Small intestine (tissue), 7 donors: ENCODE measurements around the gene IFRD2. TPM values are rescaled to one million over a fixed set of nuclear protein-coding genes. Genes with fewer than 3 reads are reported as not detected.

Experiments used
- DNase-seq, 2 donors: peaks; one replicate each; pipeline versions ENCODE4 v3.0.0 to v3.0.0-alpha.2; 2013
- FAIRE-seq: peaks from 2 replicates; lab custom pipeline; 2012; peaks lifted over from hg19 to GRCh38; lab: Jason Lieb, UNC
- H3K27ac ChIP-seq, 3 donors: one replicate each; pipeline ENCODE4 v1.5.1; 2013; ENCODE audit warnings: low read length in 2 of 3, mild to moderate bottlenecking in 2 of 3, control low read depth in 1 of 3, inconsistent platforms in 1 of 3, low read depth in 1 of 3, moderate library complexity in 1 of 3
- H3K27me3 ChIP-seq, 3 donors: one replicate each; pipeline ENCODE4 v1.6.1; 2013; ENCODE audit warnings: low read length in 3 of 3, inconsistent platforms in 1 of 3; ENCODE audit not compliant: control insufficient read depth in 3 of 3, insufficient read depth in 3 of 3
- H3K36me3 ChIP-seq, 3 donors: one replicate each; pipeline ENCODE4 v1.6.1; 2013; ENCODE audit warnings: low read length in 3 of 3, inconsistent platforms in 1 of 3, low read depth in 1 of 3, mild to moderate bottlenecking in 1 of 3, moderate library complexity in 1 of 3; ENCODE audit not compliant: control insufficient read depth in 3 of 3, insufficient read depth in 2 of 3
- H3K4me1 ChIP-seq, 3 donors: one replicate each; pipeline ENCODE4 v1.6.1; 2013; ENCODE audit warnings: low read length in 2 of 3, inconsistent platforms in 1 of 3, low read depth in 1 of 3, mild to moderate bottlenecking in 1 of 3, moderate library complexity in 1 of 3; ENCODE audit not compliant: control insufficient read depth in 3 of 3, insufficient read depth in 2 of 3
- H3K4me3 ChIP-seq, 3 donors: one replicate each; pipeline ENCODE4 v1.5.1; 2013; ENCODE audit warnings: low read length in 3 of 3, control low read depth in 1 of 3, inconsistent platforms in 1 of 3, low read depth in 1 of 3, mild to moderate bottlenecking in 1 of 3, moderate library complexity in 1 of 3
- H3K9me3 ChIP-seq, 2 donors: one replicate each; pipeline ENCODE4 v1.6.1; 2013; ENCODE audit warnings: low read depth in 1 of 2, low read length in 1 of 2; ENCODE audit not compliant: control insufficient read depth in 2 of 2, insufficient read depth in 1 of 2
- WGBS, 3 donors: extraction: QIAGEN DNeasy Blood & Tissue Kit; methylation state at CpG; one replicate each; pipeline ENCODE4 v1.1.7; 2013; 5-methylcytosine and 5-hydroxymethylcytosine counted together
- polyA plus RNA-seq, 4 donors: library from polyadenylated mRNA; stranded (reverse) in 3 of 4; unstranded in 1 of 4; fragments of 200-250 nt in 3 of 4; fragments of 120-200 nt in 1 of 4; gene quantifications; one replicate each; pipeline versions ENCODE4 v1.2.1 to v1.2.3, GENCODE V29; 2013
- donor health status: healthy with polysubstance abuse.
- donor health status: control.
- donor health status: control.
- donor health status: Bipolar disorder and iron deficiency.
- donor health status: healthy.

IFRD2 gene
- polyA plus RNA-seq, 4 donors, result 46.3 to 93.4 (median 71.0) TPM

DNA sequence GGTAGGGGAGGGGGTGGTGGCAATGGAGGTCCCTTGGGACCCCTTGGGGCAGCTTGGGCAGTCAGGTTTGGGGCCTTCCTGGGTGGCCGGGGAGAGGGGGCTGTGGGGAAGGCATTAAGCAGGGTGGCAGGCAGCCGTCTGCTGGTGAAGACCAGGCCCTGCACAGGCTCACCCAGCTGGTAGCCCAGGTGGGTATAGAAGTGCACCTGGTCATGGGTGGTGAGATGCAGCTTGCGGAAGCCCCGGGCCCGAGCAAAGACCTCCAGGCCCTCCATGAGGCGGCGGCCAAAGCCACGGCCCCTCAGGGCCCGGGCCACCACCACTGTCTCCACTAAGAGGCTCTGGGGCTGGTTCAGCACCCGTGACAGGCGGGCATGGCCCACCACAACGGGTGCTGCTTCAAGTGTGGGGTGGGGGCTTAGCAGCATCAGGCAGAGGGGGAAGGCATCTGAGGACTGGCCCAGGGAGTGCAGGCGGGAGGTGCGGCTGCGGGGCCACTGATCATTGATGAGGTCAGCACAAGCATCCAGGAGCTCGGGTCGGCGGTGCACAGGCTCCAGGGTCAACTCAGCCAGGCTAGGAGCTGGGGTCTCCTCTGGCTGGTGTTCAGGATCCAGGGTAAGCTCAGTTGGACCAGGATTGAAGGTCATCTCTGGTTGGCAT is 4.6 kb upstream of the IFRD2 start:
- FAIRE-seq (no peak), DNase-seq (no peak)
- H3K27ac ChIP-seq, result no peak overlapping the region
- H3K36me3 ChIP-seq, result peaks cover 0 to 22% (median 0%) of the 10 kb centered on the region in 3 donors
- H3K4me3 ChIP-seq, result no peak overlapping the region
- peaks cover 7 to 36% (median 9%) of the 10 kb centered on the region in 3 donors for H3K4me1 ChIP-seq
- no peaks in the 10 kb centered on the region for H3K27me3 ChIP-seq
- no peaks in the 10 kb centered on the region for H3K9me3 ChIP-seq
- WGBS, 3 donors, result 93 to 95% (median 94%) methylated on average over 18 of the region's 18 CpGs

DNA sequence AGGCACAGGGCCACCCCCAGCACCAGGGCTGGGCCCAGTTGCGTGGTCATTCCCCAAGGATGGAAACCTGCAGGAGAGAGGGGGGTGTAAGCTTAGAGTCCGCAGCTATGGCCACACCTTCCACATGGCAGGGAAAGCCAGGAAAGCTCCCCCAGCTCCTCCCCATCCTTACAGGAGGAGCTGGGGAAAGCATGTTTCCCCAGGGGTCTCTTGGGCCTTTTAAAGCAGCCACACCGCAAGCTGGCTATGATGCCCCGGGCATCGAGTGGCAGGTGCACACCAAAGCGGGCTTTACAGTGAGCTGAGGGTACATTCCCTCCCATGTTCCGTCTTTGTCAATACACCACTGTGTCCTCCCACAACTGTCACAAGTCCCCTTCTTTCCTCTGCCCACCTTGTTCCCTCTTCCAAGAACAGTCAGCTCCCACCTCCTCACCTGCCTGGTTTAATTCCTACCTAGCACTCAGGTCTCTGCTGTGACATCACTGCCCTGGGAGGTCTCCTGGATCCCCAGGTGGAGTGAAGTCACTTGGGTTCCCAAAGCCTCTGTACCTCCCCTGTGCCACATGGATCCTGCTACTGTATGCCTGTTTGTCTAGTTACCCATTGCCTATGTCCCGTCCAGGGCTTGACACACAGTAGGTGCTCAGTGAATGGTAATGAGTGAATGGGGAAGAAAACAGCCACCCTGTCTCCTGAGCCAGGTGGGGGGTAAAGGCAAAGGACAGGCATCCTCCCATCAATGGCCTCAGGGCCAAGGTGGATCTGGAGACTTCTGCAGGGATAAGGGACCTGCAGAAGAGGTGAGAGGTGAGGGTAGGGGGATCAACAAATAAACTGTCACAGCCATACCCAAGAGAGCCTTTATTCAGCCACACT is 3.6 kb upstream of the IFRD2 start:
- peaks cover 5 to 43% (median 9%) of the 10 kb centered on the region in 3 donors for H3K4me1 ChIP-seq
- no peak overlapping the region for H3K4me3 ChIP-seq
- H3K27me3 ChIP-seq, result no peaks in the 10 kb centered on the region
- H3K9me3 ChIP-seq, result no peaks in the 10 kb centered on the region
- DNase-seq (no peak), FAIRE-seq (no peak)
- H3K27ac ChIP-seq, result no peak overlapping the region
- peaks cover 0 to 24% (median 0%) of the 10 kb centered on the region in 3 donors for H3K36me3 ChIP-seq
- WGBS, 3 donors, result 87 to 92% (median 89%) methylated on average over 8 of the region's 8 CpGs

DNA sequence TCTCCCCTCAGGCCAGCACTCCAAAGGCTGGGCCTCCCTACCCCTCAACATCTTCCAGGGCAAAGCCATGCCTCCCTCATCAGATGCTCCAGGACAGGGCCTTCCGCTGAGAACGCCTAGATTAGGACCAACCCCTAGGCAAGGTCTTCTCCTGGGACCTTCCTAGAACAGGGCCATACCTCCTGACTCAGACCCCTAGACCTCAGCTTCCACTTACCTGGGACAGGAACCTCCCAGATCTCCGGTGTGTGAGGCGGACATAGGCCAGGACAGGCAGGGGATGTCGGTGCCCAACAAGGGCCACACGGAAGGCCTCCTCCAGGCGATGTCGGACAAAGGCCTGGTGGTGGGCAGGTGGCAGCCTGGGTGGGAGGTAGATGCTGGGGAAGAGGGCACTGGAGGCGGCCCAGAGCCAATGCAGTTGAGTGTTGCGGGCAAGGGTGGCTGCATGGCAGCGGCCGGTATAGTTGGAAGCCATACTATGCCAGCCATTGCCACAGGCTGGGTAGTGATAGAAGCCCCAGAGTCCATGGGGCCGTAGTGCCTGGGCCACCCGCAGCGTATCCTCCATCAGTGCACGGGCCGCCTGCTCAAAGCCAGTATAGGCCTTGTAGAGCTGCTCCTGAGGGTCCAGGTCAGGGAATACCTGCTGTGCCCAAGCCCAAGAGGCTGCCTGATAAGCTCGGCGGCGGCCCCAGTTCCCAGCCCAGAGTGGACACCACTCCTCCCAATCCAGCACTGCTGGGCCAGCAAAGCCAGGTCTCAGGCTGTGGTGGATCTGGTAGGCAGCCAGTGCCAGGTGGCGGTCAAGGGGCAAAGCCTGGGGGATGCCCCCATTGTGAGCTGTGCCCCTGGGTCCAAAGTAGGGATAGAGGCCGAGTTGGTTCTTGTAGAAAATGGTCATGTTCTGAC is 2.5 kb upstream of the IFRD2 start:
- FAIRE-seq (no peak), DNase-seq (no peak)

DNA sequence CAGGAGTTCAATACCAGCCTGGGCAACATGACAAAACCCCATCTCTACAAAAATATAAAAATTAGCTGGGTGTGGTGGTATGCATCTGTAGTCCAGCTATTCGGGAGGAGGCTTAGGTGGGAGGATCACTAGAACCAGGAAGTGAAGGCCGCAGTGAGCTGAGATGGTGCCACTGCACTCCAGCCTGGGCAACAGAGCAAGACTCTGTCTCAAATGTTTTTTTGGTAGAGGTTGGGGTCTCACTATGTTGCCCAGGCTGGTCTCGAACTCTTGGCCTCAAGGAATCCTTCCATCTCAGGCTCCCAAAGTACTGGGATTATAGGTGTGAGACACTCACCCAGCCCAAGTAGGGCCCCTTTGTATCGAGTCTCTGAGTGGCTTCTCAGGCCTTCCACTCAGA is 1.9 kb upstream of the IFRD2 start:
- DNase-seq (no peak), FAIRE-seq (no peak)
- H3K27ac ChIP-seq, result no peak overlapping the region
- H3K4me3 ChIP-seq, result no peak overlapping the region
- WGBS, 3 donors, result 84 to 91% (median 88%) methylated on average over 4 of the region's 4 CpGs
- H3K9me3 ChIP-seq, result no peaks in the 10 kb centered on the region
- H3K4me1 ChIP-seq, result peaks cover 0 to 37% (median 5%) of the 10 kb centered on the region in 3 donors
- peaks cover 0 to 41% (median 0%) of the 10 kb centered on the region in 3 donors for H3K36me3 ChIP-seq
- no peaks in the 10 kb centered on the region for H3K27me3 ChIP-seq

More for the DNA sequence above, 2.5 kb upstream of the IFRD2 start:
- H3K27ac ChIP-seq, result no peak overlapping the region
- peaks cover 0 to 34% (median 0%) of the 10 kb centered on the region in 3 donors for H3K36me3 ChIP-seq
- peaks cover 0 to 38% (median 5%) of the 10 kb centered on the region in 3 donors for H3K4me1 ChIP-seq
- WGBS, 3 donors, result 92 to 94% (median 92%) methylated on average over 22 of the region's 22 CpGs
- no peak overlapping the region for H3K4me3 ChIP-seq
- H3K27me3 ChIP-seq, result no peaks in the 10 kb centered on the region
- no peaks in the 10 kb centered on the region for H3K9me3 ChIP-seq

DNA sequence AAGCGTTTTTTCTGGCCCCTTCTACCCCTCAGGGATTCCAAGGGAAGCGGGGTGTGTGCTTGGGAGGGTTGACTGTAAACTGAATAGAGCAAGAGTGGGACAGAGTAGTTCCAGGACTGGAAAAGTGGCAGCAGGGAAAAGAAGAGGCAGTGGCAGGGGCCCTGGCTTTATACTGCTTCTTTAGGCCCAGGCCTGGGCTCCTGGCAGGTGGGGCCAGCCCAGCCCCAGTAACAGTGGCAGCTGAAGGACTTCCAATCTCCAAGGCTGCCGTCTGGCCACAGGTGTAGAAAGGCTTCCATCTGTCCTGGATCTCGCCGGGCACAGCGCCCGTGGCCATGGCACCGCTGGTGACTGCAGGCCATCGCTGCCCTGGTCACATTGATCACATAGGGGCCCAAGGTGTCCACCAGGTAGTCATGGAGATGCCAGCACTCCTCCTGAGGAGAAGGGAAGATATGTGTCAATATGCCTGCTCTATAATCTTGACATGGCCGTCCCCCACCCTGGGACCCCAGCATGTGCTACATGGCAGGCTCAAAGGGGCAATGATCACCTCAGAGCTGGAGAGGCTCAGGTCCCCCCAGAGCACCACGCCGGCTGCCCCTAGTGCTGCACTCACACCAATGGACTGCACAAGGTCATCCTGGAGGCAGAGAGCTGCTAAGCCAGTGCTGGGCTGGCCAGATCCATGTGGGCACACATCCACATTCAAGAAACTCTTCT is 1.0 kb upstream of the IFRD2 start:
- no peak for DNase-seq
- no peak for FAIRE-seq
- H3K4me1 ChIP-seq, result peaks cover 0 to 29% (median 0%) of the 10 kb centered on the region in 3 donors
- H3K36me3 ChIP-seq, result peaks cover 0 to 50% (median 0%) of the 10 kb centered on the region in 3 donors
- peak overlapping the region in 2 of 3 donors; percentile 71 for H3K27ac ChIP-seq
- WGBS, 3 donors, result 77 to 82% (median 81%) methylated on average over 12 of the region's 12 CpGs
- H3K9me3 ChIP-seq, result no peaks in the 10 kb centered on the region
- no peak overlapping the region for H3K4me3 ChIP-seq
- no peaks in the 10 kb centered on the region for H3K27me3 ChIP-seq

DNA sequence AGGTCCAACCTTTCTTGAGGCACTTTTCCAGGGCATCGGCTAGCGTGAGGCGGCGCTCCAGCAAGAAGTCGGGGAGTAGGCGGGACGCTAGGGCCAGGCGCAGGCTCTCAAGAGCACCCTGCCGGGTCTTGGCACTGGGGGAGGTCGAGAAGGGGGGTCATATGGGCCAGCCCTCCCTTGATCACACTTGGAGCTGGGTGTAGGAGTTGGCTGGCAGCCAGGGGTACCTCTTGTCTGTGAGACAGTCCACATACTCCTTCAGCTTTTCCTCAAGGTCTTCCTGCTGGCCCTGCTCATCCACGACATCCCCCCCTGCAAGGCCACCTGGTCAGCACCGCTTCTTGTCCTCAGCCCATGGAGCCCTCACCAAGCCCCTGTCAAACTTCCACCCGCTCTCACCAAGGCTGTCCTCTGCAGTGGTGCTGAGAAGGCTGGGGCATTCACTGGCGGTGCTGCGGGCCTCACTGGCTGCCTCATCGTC is 2.0 kb downstream of the IFRD2 start:
- no peak for FAIRE-seq
- H3K4me3 ChIP-seq, result no peak overlapping the region

DNA sequence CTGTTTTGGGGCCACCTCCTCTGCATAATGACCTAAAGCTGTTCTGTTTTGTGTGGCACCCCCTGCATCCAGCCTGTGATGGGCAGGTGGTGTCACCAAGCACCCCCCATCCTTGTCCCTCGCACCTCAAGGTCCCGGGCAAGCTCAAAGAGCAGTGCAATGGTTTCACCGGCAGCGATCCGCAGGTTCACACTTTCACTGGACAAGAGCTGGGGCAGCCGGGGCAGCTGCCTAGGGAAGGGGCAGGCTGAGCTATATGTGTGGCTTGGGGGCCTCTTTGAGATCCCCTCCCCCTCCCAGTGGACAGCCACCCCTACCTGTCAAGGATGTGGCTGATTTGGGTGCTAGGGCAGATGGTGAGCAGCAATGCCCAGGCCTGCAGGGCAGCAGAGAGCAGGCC is 3.1 kb downstream of the IFRD2 start:
- Histone ChIP-seq H3K27ac (no peak overlapping the region), H3K27me3 (no peaks in the 10 kb centered on the region), H3K36me3 (peaks cover 3 to 51% (median 8%) of the 10 kb centered on the region in 3 donors), H3K4me3 (no peak overlapping the region), H3K9me3 (no peaks in the 10 kb centered on the region), H3K4me1 (peaks cover 0 to 24% (median 0%) of the 10 kb centered on the region in 3 donors)
- no peak for DNase-seq
- WGBS, 3 donors, result 86 to 95% (median 95%) methylated on average over 6 of the region's 6 CpGs
- no peak for FAIRE-seq

More for the DNA sequence above, 2.0 kb downstream of the IFRD2 start:
- Histone ChIP-seq H3K27ac (peak overlapping the region in 2 of 3 donors; percentile 6 to 50), H3K27me3 (no peaks in the 10 kb centered on the region), H3K36me3 (peaks cover 3 to 51% (median 8%) of the 10 kb centered on the region in 3 donors), H3K9me3 (no peaks in the 10 kb centered on the region), H3K4me1 (peaks cover 0 to 24% (median 0%) of the 10 kb centered on the region in 3 donors)
- 80 to 91% (median 86%) methylated on average over 16 of the region's 16 CpGs for WGBS, 3 donors
- no peak for DNase-seq
